Daoy (cell line): ENCODE results near the gene TRIB2. TPM values are rescaled to one million over a fixed set of nuclear protein-coding genes. Genes with fewer than 3 reads are reported as not detected.

ENCODE experiments used
- DNase-seq: peaks from one replicate; pipeline ENCODE4 v3.0.0-alpha.2; 2015; ENCODE audit warnings: low read depth
- total RNA-seq: library from RNA; depleted of rRNA; stranded (reverse); fragments of >200 nt; shearing (Covaris generic); gene quantifications from 2 replicates; pipeline ENCODE4 v1.2.3, GENCODE V29; 2014

TRIB2 gene
- total RNA-seq, 1 experiment from 2014 or later, result 17.4 TPM

- DNase-seq, result no peak
These were observed 19.1 kb upstream of the TRIB2 start for GRCh38 chr2:12697617-12698016.

- no peak for DNase-seq
These were observed 15.7 kb upstream of the TRIB2 start for GRCh38 chr2:12700989-12701388.

DNA sequence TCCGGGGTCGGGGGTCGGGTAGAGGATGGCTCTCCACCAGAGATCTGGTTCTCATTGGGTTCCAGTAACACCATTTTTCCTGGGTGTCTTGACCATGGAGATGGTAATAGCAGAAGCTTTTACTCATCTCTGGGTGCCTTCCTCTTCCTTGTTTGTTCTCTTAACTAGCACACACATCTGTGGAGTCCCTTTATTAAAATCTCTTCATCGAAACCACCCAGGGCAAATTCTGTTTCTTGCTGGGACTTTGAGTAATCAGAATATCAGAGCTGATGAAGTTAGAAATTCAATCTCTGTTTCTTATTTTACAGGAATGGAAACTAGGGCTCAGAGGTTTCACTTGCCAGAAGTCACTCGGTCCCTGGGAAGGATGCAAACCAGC lies 15.0 kb upstream of the TRIB2 start:
- no peak for DNase-seq

DNA sequence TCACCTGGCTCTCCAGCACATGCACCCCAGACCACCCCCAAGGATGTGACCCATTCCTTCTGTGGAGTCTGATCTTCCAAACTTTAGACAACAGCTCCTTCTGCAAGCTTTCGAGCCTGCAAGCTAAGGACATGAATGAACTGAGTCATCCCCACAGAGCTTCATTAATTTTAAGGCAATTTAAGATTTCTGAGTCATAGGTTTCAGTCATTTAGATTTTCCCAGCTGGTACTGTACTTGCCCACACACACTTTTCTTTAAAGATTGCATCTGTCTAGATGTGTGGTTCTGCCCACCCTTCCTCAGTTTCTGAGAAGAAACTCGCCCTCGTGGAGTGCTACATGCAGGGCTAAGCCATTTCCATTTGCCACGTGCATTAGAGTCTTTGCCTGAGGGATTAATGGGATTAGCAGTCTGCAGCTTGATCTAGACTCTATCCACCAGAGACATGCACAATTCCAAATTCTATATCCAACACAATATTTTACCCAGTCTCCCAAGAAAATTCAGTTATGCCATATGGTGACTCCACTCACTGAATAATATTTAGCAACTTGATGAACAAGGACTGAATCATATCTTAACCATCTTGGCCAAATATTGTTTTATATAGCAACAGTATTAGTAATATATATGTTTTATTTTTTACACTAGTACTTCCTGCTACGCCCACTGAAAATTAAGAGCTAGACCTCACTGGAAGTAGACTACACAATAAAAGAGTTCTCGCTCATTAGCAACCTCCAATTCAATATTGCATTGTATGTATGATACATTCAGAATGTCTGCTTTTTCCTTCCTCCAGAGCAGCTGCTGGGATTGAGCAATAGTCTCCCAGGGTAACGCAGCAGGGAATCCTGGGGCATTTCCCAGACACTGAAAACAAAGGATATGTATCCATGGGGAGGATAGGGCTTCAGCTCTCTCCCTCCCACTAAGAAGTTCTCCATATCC lies 14.3 kb upstream of the TRIB2 start:
- DNase-seq, result peak; percentile 85

- DNase-seq, result no peak
These were observed 12.4 kb upstream of the TRIB2 start for GRCh38 chr2:12704378-12704777.

DNA sequence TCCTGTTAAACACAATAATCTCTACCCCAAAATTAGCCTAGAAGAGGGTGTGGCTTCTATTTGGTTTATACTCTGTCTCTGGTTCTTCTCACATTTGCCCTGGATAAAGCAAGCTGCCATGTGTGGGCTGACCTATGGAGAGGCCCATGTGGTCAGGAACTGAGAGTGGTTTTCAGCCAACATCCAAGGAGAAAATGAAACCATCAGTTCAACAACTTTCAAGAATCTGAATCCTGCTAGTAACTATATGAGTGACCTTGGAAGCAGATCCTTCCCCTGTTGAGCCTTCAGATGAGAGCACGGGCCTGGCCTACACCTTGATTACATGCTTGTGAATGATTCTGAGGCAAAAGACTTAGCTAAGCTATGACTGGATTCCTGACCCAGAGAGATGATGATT lies 11.5 kb upstream of the TRIB2 start:
- no peak for DNase-seq

- DNase-seq, result no peak
These were observed 11.0 kb upstream of the TRIB2 start for GRCh38 chr2:12705742-12706141.

DNA sequence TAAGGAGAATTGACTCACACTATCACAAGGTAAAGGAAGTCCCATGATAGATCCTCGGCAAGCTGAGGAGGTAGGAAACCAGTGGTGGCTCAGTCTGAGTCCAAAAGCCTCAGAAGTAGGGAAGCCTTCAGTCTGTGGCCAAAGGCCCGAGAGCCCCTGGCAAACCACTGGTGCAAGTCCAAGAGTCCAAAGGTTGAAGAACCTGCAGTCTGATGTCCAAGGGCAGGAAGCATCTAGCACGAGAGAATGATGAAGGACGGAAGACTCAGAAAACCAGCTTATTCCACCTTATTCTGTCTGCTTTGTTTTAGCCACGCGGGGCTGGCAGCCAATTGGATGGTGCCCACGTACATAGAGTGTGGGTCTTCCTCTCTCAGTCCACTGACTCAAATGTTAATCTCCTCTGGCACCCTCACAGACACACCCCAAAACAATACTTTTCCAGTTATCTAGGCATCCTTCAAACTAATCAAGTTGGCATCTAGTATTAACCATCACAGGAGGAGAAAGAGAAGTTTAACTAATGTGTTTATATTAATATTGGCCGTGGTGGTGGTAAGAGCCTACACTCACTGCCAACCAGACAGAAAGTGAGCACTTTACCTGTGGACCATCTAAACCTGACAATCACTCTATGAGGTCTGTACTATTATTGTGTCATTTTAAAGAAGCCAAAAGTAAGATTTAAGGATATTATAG lies 8.1 kb upstream of the TRIB2 start:
- no peak for DNase-seq

- DNase-seq, result no peak
These were observed 7.6 kb upstream of the TRIB2 start for GRCh38 chr2:12709207-12709522.

GRCh38 chr2:12710301-12710700 lies 6.4 kb upstream of the TRIB2 start:
- DNase-seq, result no peak

DNA sequence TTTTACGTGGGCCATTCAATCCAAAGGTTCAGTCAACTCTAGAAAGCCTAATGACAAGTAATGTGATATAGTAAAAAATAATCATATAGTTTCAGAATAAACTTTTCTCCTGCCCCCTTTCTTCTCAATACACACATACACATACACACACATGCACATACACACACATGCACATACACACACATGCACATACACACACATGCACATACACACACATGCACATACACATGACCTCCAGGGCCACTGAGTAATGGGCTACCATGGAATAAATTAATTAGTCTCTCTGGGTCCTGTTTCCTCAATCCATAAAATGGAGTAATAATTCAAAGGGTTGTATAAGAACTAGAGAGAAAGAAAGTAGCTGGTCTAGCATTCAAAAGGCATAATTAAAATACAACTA lies 5.4 kb upstream of the TRIB2 start:
- no peak for DNase-seq

DNA sequence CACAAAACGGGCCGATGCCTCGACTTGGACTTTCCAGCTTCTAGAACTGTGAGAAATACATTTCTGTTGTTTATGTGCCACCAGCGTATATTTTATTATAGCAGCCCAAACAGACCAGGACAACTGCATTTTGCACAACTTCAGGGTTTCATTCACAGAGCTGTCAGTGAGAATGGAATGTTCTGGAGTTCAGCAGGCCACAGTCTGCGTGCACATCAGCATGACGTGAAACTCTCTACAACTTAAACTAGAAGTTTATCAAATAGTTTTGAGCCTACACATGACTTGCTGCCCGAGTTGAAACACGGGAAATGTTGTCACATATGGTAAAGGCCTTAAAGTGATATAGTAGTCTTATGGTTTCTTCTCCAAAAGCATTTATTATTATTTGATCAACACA lies 3.9 kb upstream of the TRIB2 start:
- DNase-seq, result no peak

- peak; percentile 67 for DNase-seq
These were observed 2.1 kb upstream of the TRIB2 start for GRCh38 chr2:12714391-12715221.

DNA sequence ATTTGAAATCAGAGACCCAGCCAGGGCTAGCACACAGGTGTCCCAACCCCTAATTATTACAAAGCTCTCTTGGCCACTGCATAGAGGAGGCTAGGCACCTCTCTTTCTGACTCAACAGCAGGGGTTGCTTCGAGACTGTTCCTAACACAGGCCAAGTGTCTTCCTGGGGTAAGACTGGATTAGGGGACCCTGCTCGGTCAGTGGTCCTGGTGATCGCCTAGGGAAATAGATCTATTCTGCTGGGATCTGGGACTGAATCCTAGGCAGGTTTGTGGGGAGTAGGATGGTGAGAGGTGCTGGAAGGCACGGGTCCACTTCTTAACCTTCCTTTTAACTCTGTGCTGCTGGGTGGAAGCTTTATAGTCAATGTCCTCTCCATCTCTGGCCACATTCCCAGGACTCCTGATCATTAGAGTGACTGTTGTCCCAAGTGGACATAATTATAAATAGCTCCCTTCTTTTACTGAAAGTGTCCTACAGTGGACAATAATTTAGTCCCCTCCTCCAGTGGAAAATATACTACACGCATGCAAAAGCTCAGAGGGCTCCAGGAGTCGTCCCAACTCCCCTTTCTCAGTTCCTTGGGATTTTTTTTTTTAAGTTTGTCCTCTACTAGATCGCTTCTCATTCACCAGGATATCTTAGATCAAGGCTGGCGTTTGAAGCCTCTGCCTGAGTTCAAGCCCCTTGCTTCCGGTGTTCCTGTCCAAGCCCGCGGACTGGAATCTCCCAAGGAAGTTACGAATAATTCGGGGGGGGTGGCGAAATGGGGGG lies 1.3 kb upstream of the TRIB2 start:
- DNase-seq, result peak; percentile 17

DNA sequence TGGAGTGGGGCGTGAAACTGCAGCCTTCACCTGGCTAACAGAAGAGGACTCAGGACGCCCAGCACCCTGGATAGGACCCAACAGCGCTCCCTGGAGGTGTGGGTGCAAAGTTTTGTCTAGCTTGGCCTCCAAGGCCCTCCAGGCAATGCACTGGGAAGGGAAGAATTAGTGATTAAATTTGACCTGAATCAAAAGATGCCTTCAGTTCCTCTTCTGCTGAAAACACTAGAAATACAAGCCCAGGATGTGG lies 779 bp upstream of the TRIB2 start:
- peak; percentile 82 for DNase-seq

- peak; percentile 68 for DNase-seq
These were observed 667 bp downstream of the TRIB2 start for GRCh38 chr2:12717191-12718014.

DNA sequence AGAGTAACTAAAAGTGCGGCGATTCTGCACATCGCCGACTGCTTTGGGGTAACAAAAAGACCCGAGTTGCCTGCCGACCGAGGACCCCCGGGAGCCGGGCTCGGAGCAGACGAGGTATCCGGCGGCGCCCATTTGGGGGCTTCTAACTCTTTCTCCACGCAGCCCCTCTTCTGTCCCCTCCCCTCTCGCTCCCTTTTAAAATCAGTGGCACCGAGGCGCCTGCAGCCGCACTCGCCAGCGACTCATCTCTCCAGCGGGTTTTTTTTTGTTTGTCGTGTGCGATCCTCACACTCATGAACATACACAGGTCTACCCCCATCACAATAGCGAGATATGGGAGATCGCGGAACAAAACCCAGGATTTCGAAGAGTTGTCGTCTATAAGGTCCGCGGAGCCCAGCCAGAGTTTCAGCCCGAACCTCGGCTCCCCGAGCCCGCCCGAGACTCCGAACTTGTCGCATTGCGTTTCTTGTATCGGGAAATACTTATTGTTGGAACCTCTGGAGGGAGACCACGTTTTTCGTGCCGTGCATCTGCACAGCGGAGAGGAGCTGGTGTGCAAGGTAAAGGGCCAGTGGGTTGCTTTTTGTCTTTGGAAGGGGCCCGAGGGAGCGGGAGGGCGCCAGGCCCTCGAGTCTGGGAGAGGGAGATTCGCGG lies 1.4 kb downstream of the TRIB2 start:
- peak; percentile 55 for DNase-seq

DNA sequence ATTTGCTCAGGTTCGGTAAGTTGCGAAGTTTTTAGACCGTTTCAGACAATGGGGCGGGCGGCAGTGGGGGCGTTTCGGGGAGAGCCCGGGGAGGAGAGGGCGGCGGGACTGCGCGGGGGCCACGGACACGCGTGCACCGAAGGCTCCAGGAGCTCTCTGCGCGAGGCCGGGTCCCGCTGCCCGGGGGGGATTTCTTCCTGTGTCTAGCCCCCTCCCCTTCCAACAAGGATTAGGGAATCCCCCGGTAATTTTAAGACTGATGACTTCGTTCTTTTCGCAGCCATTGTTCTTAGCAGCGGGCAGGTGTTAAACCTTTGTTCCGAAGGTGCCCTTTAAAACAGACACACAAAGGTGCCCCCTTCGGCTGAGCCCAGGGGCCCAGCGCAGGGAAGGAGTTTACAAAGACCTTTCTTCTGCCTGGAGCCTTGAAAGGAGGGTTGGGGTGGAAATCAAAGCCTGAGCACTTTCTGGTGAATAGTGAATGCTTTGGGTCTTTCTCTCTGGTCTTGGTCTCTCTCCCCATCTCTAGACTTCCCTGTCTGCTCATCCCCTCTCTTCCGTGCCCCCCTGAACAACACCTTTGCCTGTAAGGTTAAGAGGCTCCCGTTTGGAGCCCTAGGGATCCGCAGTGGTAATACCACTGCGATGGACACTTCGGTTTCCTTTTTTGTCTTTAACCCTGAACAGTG lies 2.1 kb downstream of the TRIB2 start:
- peak; percentile 19 for DNase-seq

DNA sequence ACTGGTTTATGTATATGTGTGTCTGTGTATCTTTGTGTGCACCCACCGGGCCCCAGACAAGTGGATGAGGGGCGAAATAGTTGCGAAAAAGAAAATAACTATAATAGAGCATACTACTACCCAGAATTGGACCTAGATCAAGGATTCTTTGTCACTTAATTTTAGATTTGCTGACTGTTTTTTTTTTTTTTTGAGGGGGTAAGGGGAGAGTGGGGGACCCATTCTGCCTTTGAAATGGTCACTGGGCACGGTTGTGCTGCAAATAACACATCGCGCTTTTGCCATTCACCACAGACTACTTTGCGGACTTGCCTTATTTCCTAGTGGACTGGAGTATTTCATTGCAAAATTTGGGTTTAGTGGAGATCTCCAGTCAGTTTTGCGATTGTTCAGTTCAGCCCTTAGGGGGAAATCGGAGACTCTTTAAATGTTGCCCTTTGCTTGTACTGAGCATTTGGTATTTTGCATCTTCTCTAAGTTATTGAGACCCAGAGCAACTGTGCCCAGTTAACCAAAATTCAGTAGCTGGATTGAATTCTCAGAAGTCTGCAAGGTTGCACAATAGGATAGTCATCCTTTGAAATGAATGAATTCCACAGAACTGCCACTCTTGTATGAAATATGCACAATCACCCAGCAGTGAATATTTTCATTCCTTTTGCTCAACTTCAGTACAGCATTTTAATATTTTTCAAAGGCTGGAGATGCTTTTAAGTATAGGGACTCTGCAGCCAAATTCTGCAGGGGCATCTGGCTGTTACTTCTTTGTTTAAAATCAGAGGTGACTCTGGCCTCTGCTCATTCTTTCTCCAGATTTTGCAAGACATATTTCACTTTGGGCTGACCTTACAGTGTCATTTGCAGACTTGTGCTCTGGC lies 2.9 kb downstream of the TRIB2 start:
- no peak for DNase-seq
